HepG2 (cell line): Measurements from ENCODE around the gene KLF16. TPM values are rescaled to one million over a fixed set of nuclear protein-coding genes. Genes with fewer than 3 reads are reported as not detected.

Experiments used
- CREBL2 ChIP-seq: sonication (generic); formaldehyde crosslinking; IDR thresholded peaks from 2 replicates; pipeline ENCODE4 v1.8.1; 2023; ENCODE audit warnings: missing genetic modification reagents, mild to moderate bottlenecking, borderline replicate concordance
- ETV5 ChIP-seq: IDR thresholded peaks from 2 replicates; pipeline ENCODE4 v1.6.1; 2018; ENCODE audit warnings: missing biosample characterization, missing genetic modification reagents, inconsistent platforms, borderline replicate concordance
- GRHL1 ChIP-seq: sonication (generic); formaldehyde crosslinking; conservative IDR thresholded peaks from 2 replicates; pipeline ENCODE4 v1.8.0; 2022; ENCODE audit warnings: missing genetic modification reagents
- HNF4G ChIP-seq, 2 experiments: sonication (generic) in 1 of 2; formaldehyde crosslinking in 1 of 2; IDR thresholded peaks; 2 replicates each; pipeline versions ENCODE4 v1.4.0 to v1.6.1; 2011 to 2020; ENCODE audit warnings: borderline replicate concordance in 2 of 2, low read depth in 2 of 2, mild to moderate bottlenecking in 2 of 2, low read length in 1 of 2, missing genetic modification reagents in 1 of 2, moderate library complexity in 1 of 2
- MYC ChIP-seq: sonication (generic); formaldehyde crosslinking; IDR thresholded peaks from 2 replicates; pipeline ENCODE4 v1.9.0; 2021; ENCODE audit warnings: missing genetic modification reagents, borderline replicate concordance
- NR2F6 ChIP-seq, 2 experiments: IDR thresholded peaks; 2 replicates each; pipeline ENCODE4 v1.6.1; 2016; ENCODE audit warnings: antibody characterized with exemption in 1 of 2, mild to moderate bottlenecking in 1 of 2
- RAD21 ChIP-seq: fragments of 450-650 bp; formaldehyde crosslinking; IDR thresholded peaks from 2 replicates; pipeline ENCODE4 v1.5.0; 2020; ENCODE audit warnings: mild to moderate bottlenecking
- SNAPC4 ChIP-seq: sonication (generic); formaldehyde crosslinking; IDR thresholded peaks from 2 replicates; pipeline ENCODE4 v1.4.0; 2020; ENCODE audit warnings: mild to moderate bottlenecking, missing genetic modification reagents
- TBX3 ChIP-seq: fragments of 450-650 bp; IDR thresholded peaks from 2 replicates; pipeline ENCODE4 v1.6.1; 2017; ENCODE audit warnings: antibody characterized with exemption, mild to moderate bottlenecking, inconsistent platforms, borderline replicate concordance
- ZMAT5 ChIP-seq: sonication (generic); formaldehyde crosslinking; IDR thresholded peaks from 2 replicates; pipeline ENCODE4 v1.5.0; 2020; ENCODE audit warnings: mild to moderate bottlenecking, low read depth, missing genetic modification reagents, borderline replicate concordance
- ZNF235 ChIP-seq: sonication (generic); formaldehyde crosslinking; IDR thresholded peaks from 2 replicates; pipeline ENCODE4 v1.8.1; 2023; ENCODE audit warnings: mild to moderate bottlenecking, missing genetic modification reagents, borderline replicate concordance
- ZNF367 ChIP-seq: sonication (generic); formaldehyde crosslinking; IDR thresholded peaks from 2 replicates; pipeline ENCODE4 v1.4.0; 2020; ENCODE audit warnings: missing genetic modification reagents, borderline replicate concordance
- ZNF558 ChIP-seq: sonication (generic); formaldehyde crosslinking; IDR thresholded peaks from 2 replicates; pipeline ENCODE4 v1.9.0; 2022; ENCODE audit warnings: mild to moderate bottlenecking, missing genetic modification reagents, borderline replicate concordance
- ZNF687 ChIP-seq: sonication (generic); formaldehyde crosslinking; IDR thresholded peaks from 2 replicates; pipeline ENCODE4 v1.5.1; 2020; ENCODE audit warnings: mild to moderate bottlenecking, missing genetic modification reagents, moderate library complexity
- ZNF713 ChIP-seq: sonication (generic); formaldehyde crosslinking; IDR thresholded peaks from 2 replicates; pipeline ENCODE4 v1.4.0; 2020; ENCODE audit warnings: mild to moderate bottlenecking, missing genetic modification reagents
- polyA plus RNA-seq, 8 experiments: library from polyadenylated mRNA; depleted of rRNA in 3 of 8; stranded (reverse) in 7 of 8; unstranded in 1 of 8; fragments of >200 nt; fragmentation: Illumina TruSeq in 4 of 8; extraction: Trizol in 4 of 8; gene quantifications; 2 replicates each; pipeline versions ENCODE4 v1.2.1 to v1.2.3, GENCODE V29; 2011 to 2016; ENCODE audit warnings: low read depth in 4 of 8, missing spikeins in 1 of 8, mixed read lengths in 1 of 8; ENCODE audit not compliant: insufficient read depth in 1 of 8
- total RNA-seq, 5 experiments: library from RNA; depleted of rRNA; stranded (reverse); fragments of >200 nt; fragmentation: Illumina TruSeq; extraction: Trizol; gene quantifications; 2 replicates each; pipeline ENCODE4 v1.2.3, GENCODE V29; 2016; ENCODE audit warnings: low read depth in 1 of 5

Gene KLF16
- total and polyA plus RNA-seq, 2 of the 13 experiments (the other 11 are each of a cell fraction or from before 2014, with no cell fraction given) = 3.5 to 6.7 TPM

- peak; percentile 63; the same call in 1 of the 2 replicates for TF ChIP-seq HNF4G (IDR thresholded peaks at IDR 0.05; ENCODE audit: borderline replicate concordance, low read depth, low read length)
- TF ChIP-seq HNF4G (CRISPR knock-in tag; IDR thresholded peaks at IDR 0.05; ENCODE audit: borderline replicate concordance, low read depth) = no peak
- no peak for TF ChIP-seq ZMAT5 (CRISPR knock-in tag)
- no peak for TF ChIP-seq GRHL1 (CRISPR knock-in tag)
- no peak for TF ChIP-seq ZNF235
- TF ChIP-seq CREBL2 (CRISPR knock-in tag) = no peak
- TF ChIP-seq NR2F6 (IDR thresholded peaks at IDR 0.05) = no peak
- TF ChIP-seq NR2F6 (CRISPR knock-in tag; IDR thresholded peaks at IDR 0.05) = peak; percentile 53
- peak; percentile 33; the same call in 1 of the 2 replicates for TF ChIP-seq MYC
- peak; percentile 8; the same call in 1 of the 2 replicates for TF ChIP-seq RAD21
- no peak for TF ChIP-seq SNAPC4 (CRISPR knock-in tag)
- no peak for TF ChIP-seq ZNF713 (CRISPR knock-in tag)
- TF ChIP-seq ETV5 = peak; percentile 28; the same call in 1 of the 2 replicates
- TF ChIP-seq ZNF687 (CRISPR knock-in tag) = peak; percentile 67
- TF ChIP-seq ZNF558 (CRISPR knock-in tag) = no peak
- TF ChIP-seq ZNF367 (CRISPR knock-in tag) = no peak
- TF ChIP-seq TBX3 = no peak
Observed at GRCh38 chr19:1856698-1857603, 6.4 kb downstream of the KLF16 start (continued).
